ENCODE measurements around the gene ABCB9.

DNA sequence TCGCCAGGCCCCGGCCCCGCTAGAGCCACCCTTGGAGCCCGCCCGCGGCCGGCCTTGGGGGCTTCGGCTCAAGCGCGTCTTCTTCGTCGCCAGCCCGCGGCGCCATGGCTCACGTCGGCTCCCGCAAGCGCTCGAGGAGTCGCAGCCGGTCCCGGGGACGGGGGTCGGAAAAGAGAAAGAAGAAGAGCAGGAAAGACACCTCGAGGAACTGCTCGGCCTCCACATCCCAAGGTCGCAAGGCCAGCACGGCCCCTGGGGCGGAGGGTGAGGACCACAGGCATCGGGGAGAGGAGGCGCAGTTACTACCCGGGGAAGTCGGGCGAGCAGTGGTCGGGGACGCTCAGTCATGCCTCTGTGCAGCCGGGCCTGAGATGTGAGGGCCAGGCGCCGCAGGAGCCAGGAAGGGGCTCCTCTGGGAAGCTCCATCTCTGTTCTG, 14.8 kb upstream of the ABCB9 start:
- TF ChIP-seq EZH2 (IDR thresholded peaks at IDR 0.05) = no peak
- TF ChIP-seq POLR2AphosphoS5 (IDR thresholded peaks at IDR 0.05; ENCODE audit: low read depth, low read length) = no peak
- TF ChIP-seq CBX3 (IDR thresholded peaks at IDR 0.05; ENCODE audit: low read depth) = no peak
- TF ChIP-seq POLR2A (IDR thresholded peaks at IDR 0.05; ENCODE audit: borderline replicate concordance, extremely low read depth, insufficient read depth, insufficient read length) = no peak
- TF ChIP-seq YY1 (IDR thresholded peaks at IDR 0.05; ENCODE audit: extremely low read depth, insufficient replicate concordance, low read depth, low read length) = no peak
- no peak for TF ChIP-seq EGR1 (IDR thresholded peaks at IDR 0.05; ENCODE audit: low read depth)
- TF ChIP-seq, protein P1, sequence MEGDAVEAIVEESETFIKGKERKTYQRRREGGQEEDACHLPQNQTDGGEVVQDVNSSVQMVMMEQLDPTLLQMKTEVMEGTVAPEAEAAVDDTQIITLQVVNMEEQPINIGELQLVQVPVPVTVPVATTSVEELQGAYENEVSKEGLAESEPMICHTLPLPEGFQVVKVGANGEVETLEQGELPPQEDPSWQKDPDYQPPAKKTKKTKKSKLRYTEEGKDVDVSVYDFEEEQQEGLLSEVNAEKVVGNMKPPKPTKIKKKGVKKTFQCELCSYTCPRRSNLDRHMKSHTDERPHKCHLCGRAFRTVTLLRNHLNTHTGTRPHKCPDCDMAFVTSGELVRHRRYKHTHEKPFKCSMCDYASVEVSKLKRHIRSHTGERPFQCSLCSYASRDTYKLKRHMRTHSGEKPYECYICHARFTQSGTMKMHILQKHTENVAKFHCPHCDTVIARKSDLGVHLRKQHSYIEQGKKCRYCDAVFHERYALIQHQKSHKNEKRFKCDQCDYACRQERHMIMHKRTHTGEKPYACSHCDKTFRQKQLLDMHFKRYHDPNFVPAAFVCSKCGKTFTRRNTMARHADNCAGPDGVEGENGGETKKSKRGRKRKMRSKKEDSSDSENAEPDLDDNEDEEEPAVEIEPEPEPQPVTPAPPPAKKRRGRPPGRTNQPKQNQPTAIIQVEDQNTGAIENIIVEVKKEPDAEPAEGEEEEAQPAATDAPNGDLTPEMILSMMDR (IDR thresholded peaks at IDR 0.05 in 2 of 3, conservative IDR thresholded peaks at IDR 0.05 in 1 of 3; ENCODE audit: borderline replicate concordance in 1 of 3, insufficient read depth in 1 of 3, low read depth in 2 of 3, low read length in 2 of 3) = no peak
- TF ChIP-seq EZH2phosphoT487 (IDR thresholded peaks at IDR 0.05; ENCODE audit: borderline replicate concordance) = no peak
- TF ChIP-seq, protein P2, sequence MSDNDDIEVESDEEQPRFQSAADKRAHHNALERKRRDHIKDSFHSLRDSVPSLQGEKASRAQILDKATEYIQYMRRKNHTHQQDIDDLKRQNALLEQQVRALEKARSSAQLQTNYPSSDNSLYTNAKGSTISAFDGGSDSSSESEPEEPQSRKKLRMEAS (IDR thresholded peaks at IDR 0.05) = no peak
- TF ChIP-seq SRF (IDR thresholded peaks at IDR 0.05; ENCODE audit: low read depth) = no peak
- TF ChIP-seq SIN3A (IDR thresholded peaks at IDR 0.05; ENCODE audit: low read depth) = no peak
- no peak for TF ChIP-seq JUND (IDR thresholded peaks at IDR 0.05)

Measured in HCT116 (cell line).